GM19351 (cell line): Measurements from ENCODE around the gene MX1.
"Not testable (repeated sequence)": the region's sequence is repeated elsewhere in the genome, so short reads cannot be mapped to it uniquely, and the experiment has no call there.

Source experiments
- ATAC-seq: cut with Tn5 transposase; IDR thresholded peaks from one replicate; pipeline ENCODE4 v1.9.1; 2021; ENCODE audit warnings: mild to moderate bottlenecking, moderate library complexity; ENCODE audit not compliant: unreplicated experiment

MX1 gene

GRCh38 chr21:41406340-41406739, 19.7 kb upstream of the MX1 start:
- ATAC-seq = no peak

GRCh38 chr21:41407541-41408460, 18.2 kb upstream of the MX1 start:
- ATAC-seq = no peak

- no peak for ATAC-seq
These were observed 15.7 kb upstream of the MX1 start for GRCh38 chr21:41410361-41410760.

- ATAC-seq = no peak
These were observed 15.1 kb upstream of the MX1 start for GRCh38 chr21:41410767-41411448.

- ATAC-seq = no peak
These were observed 14.5 kb upstream of the MX1 start for GRCh38 chr21:41411449-41412089.

GRCh38 chr21:41417505-41417904, 8.5 kb upstream of the MX1 start:
- ATAC-seq = not testable (repeated sequence)

- ATAC-seq = no peak
These were observed 7.6 kb upstream of the MX1 start for GRCh38 chr21:41418393-41418792.

GRCh38 chr21:41418956-41419680, 6.9 kb upstream of the MX1 start:
- ATAC-seq = no peak

- ATAC-seq = peak; percentile 77
These were observed 5.8 kb upstream of the MX1 start for GRCh38 chr21:41419921-41420862.

- not testable (repeated sequence) for ATAC-seq
These were observed 5.0 kb upstream of the MX1 start for GRCh38 chr21:41420998-41421397.

- no peak for ATAC-seq
These were observed 3.3 kb upstream of the MX1 start for GRCh38 chr21:41422546-41423304.

GRCh38 chr21:41423305-41423636, 2.8 kb upstream of the MX1 start:
- not testable (repeated sequence) for ATAC-seq

- no peak for ATAC-seq
These were observed 468 bp upstream of the MX1 start for GRCh38 chr21:41425588-41425953.

GRCh38 chr21:41426676-41427404, 801 bp downstream of the MX1 start:
- peak; percentile 5 for ATAC-seq

- ATAC-seq = no peak
These were observed 1.5 kb downstream of the MX1 start for GRCh38 chr21:41427556-41427955.

GRCh38 chr21:41428311-41428710, 2.3 kb downstream of the MX1 start:
- ATAC-seq = no peak

GRCh38 chr21:41428847-41429246, 2.8 kb downstream of the MX1 start:
- no peak for ATAC-seq

GRCh38 chr21:41429305-41429704, 3.3 kb downstream of the MX1 start:
- ATAC-seq = no peak
